GM10266 (cell line): ENCODE measurements around the gene DUSP22.

Experiments
- DNase-seq: peaks from one replicate; pipeline ENCODE4 v3.0.0; 2012; ENCODE audit errors: extremely low spot score
- TF ChIP-seq, protein P1 (sequence below): IDR thresholded peaks from 2 replicates; pipeline ENCODE4 v1.5.1; 2012; ENCODE audit warnings: mild to moderate bottlenecking, low read depth; ENCODE audit not compliant: control insufficient read depth, insufficient read depth; ENCODE audit errors: missing control alignments

The DUSP22 gene

DNA sequence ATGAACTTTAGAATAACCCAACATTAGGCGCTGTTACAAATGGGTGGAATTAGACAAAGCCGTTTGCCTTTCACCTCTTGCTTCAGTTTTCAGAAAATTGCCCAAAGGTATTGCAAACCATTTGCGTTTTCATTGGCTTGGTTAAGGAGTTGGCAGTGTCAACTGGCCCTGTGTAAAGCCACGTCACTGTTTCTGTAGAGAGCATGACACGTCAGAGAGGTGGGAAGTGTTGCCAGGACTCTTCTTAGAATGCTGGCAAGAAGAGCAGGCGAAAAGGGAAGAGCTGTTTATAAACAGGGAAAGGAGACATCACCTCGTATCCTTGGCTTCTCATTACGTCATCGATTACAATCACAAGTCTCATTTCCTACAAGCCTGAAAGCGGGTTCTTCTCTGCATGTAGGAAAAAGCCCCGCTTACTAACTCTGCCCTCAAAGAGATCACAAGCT, 95.0 kb downstream of the DUSP22 start:
- DNase-seq: no peak
- TF ChIP-seq, protein P1, sequence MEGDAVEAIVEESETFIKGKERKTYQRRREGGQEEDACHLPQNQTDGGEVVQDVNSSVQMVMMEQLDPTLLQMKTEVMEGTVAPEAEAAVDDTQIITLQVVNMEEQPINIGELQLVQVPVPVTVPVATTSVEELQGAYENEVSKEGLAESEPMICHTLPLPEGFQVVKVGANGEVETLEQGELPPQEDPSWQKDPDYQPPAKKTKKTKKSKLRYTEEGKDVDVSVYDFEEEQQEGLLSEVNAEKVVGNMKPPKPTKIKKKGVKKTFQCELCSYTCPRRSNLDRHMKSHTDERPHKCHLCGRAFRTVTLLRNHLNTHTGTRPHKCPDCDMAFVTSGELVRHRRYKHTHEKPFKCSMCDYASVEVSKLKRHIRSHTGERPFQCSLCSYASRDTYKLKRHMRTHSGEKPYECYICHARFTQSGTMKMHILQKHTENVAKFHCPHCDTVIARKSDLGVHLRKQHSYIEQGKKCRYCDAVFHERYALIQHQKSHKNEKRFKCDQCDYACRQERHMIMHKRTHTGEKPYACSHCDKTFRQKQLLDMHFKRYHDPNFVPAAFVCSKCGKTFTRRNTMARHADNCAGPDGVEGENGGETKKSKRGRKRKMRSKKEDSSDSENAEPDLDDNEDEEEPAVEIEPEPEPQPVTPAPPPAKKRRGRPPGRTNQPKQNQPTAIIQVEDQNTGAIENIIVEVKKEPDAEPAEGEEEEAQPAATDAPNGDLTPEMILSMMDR: no peak

DNA sequence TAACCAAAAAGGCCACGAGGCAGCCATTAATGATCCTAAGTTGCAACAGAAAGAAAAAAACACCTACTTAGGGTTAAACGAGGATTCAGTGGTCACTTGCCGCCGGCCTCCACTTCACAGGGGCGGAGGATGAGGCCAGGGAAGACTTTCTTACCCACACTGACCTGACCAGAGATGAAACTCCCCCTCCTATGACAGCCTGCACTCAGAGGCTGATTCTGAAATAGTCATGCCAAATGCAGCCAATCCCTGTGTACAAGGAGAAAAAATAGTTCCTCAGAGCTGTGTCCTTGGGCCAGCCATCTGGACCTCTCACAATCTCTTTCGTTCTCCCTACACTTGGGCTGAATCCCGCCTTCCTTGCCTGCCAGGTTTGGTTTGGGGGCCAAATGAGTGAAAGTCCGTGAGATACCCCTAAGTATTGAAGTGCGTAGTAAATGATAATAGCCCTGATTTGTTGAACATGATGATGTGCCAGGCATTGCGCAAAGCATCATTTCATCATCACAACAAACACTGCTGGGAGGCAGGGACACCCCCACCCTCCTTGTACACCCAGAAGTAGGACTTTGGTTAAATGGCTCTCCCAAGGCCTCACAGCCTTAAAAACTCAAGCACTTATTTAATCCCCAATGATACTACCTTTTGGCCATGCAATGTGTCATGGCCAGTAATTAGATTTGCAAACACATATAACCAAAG, 96.1 kb downstream of the DUSP22 start:
- DNase-seq: no peak
- TF ChIP-seq, protein P1: no peak

DNA sequence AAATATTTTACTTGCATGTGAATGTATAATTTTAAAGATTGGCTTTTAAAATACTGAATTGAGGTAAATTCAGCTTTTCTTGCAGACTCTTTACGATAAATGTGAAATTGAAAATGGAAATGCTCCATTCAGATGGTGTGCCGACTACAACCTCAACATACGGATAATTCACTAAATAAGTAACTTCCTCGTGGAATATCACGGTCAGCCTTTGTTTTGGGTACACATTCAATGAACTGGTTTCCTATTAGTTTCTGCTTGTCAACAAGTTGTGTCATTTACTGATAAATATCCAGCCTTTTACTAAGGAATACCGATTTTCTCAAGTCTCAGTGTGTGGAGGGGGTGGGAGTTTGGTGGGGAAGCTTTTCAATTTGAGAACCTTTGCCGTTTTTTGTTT, 96.9 kb downstream of the DUSP22 start:
- TF ChIP-seq, protein P1: no peak
- no peak for DNase-seq

DNA sequence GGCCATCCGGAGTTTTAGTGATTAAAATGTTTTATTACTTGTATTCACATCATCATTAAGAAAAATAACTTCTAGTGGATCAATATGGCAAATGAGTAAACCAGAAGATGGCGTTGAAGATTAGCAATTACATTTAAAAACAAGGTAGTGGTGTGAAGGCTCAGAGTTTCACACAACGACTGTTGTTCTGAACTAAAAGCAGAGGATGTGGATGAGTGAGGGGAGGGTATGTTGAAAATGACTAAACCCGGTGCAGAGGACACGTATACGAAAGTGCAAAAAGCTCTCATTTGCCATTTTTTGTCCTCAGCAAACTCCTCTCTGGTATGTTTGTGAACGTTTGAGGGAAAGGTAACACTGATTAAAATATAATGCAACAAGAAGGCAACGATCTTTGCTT, 97.3 kb downstream of the DUSP22 start:
- TF ChIP-seq, protein P1: peak; percentile 43
- DNase-seq: peak; percentile 84

DNA sequence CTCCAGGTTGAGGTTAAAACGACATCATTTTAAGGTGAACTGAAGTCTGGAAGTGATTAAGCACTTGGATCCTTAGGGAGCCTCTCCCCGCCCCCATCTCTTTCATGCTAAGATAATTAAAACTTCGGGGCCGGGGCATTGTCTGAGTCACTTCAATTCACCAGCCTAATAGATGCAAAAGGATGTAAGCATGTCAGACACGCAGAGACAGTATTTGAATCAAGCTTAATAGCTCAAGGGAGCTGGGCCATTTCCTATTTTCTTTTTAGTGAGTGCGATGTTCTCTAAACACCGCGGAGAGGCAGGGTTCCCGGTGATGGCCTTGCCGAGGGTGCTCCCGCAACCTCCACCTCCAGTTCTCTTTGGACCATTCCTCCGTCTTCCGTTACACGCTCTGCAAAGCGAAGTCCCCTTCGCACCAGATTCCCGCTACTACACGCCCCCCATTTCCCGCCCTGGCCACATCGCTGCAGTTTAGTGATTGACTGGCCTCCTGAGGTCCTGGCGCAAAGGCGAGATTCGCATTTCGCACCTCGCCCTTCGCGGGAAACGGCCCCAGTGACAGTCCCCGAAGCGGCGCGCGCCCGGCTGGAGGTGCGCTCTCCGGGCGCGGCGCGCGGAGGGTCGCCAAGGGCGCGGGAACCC, 98.7 kb downstream of the DUSP22 start:
- peak; percentile 79 for DNase-seq
- TF ChIP-seq, protein P1: no peak

DNA sequence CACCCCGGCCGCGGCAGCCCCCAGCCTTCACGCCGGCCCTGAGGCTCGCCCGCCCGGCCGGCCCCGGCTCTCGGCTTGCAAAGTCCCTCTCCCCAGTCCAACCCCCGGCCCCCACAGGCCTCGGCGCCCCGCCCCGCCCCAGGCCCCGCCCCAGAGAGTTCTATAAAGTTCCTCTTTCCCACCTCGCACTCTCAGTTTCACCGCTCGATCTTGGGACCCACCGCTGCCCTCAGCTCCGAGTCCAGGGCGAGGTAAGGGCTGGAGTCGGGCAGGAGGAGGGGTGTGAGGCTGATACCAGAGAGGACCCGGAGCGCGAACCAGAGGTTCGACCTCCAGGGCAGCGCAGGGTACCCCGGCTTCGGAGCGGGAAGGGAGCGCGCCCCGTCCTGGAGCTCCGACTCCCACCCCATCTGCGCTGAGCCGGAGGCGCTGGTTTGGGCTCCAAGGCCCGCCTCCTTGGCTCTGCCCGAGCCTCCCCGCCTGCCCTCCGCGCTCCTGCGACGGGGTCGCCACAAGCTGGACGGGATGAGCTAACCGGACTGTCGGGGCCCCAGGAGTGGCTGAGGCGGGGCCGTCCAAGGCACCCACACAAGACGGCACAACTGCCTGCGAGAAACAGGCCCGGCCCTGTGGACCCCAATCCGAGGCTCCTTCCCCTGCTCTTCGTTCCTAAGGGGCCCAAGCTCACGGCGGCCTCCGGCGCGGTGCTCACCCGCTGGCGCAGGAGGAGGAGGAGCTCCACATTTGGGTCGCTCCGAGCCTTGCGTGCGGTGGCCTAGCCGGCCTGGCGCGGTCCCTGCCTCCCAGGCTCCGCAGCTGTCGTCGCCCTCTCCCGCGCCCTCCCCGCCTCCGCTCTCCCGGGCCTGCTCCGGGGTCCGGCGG, 99.5 kb downstream of the DUSP22 start, which contains the start of gene IRF4:
TSS of gene IRF4 (plus strand) at position 194 of the 882 bp plus-strand sequence. CDS start 1,401 bp downstream, outside the sequence.
- TF ChIP-seq, protein P1: no peak
- peak; percentile 96 for DNase-seq
